NCI-H2107 (cell line): ENCODE results near the gene LINC01488.

Experiments used
- DNase-seq: peaks from one replicate; lab custom pipeline; 2025; lab: John Stamatoyannopoulos, UW

LINC01488 gene

GRCh38 chr11:69479591-69480271 is 1.7 kb upstream of the LINC01488 start:
- DNase-seq: no peak

GRCh38 chr11:69480547-69481392 is 693 bp upstream of the LINC01488 start:
- no peak for DNase-seq

- no peak for DNase-seq
Observed at GRCh38 chr11:69482322-69482721, 859 bp downstream of the LINC01488 start.

GRCh38 chr11:69483170-69483569 is 1.7 kb downstream of the LINC01488 start:
- DNase-seq: no peak

- DNase-seq: no peak
Observed at GRCh38 chr11:69483691-69484426, 2.4 kb downstream of the LINC01488 start.

- DNase-seq: no peak
Observed at GRCh38 chr11:69484427-69485259, 3.2 kb downstream of the LINC01488 start.

- no peak for DNase-seq
Observed at GRCh38 chr11:69485337-69486041, 4.0 kb downstream of the LINC01488 start.

GRCh38 chr11:69486056-69486772 is 4.8 kb downstream of the LINC01488 start:
- no peak for DNase-seq

GRCh38 chr11:69486773-69487291 is 5.4 kb downstream of the LINC01488 start:
- no peak for DNase-seq

- DNase-seq: no peak
Observed at GRCh38 chr11:69487391-69487790, 5.9 kb downstream of the LINC01488 start.

- DNase-seq: no peak
Observed at GRCh38 chr11:69487849-69488542, 6.5 kb downstream of the LINC01488 start.

- DNase-seq: no peak
Observed at GRCh38 chr11:69488543-69488940, 7.1 kb downstream of the LINC01488 start.

GRCh38 chr11:69489031-69489745 is 7.7 kb downstream of the LINC01488 start:
- no peak for DNase-seq

- DNase-seq: no peak
Observed at GRCh38 chr11:69489746-69490365, 8.4 kb downstream of the LINC01488 start.

GRCh38 chr11:69490516-69490915 is 9.1 kb downstream of the LINC01488 start:
- DNase-seq: no peak

- no peak for DNase-seq
Observed at GRCh38 chr11:69491071-69492031, 9.9 kb downstream of the LINC01488 start.
